ENCODE measurements around the gene ATG3. TPM values are rescaled to one million over a fixed set of nuclear protein-coding genes. Genes with fewer than 3 reads are reported as not detected.

The ATG3 gene
- polyA plus RNA-seq, 1 donor (not counting 4 experiments of a cell fraction or from before 2014, with no cell fraction given), result 61.3 TPM

DNA sequence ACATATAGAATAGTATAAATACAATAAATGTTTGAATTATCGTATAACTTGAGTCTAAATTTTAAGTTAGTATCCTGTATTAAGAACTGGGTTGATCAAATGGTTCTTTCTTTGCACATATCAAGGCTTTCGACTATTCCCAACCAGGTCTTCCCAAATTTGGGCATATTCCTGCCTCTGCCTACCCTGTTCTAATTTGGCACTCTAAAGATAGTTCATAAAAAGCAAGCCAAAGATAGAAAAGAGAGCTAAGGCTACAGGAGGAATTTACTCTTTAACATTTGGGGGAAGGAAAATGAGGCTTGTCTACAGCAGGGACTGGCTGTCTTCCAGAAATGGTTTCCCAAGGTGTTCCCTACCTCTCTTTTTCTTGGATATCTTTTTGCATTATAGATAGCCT lies 36.2 kb upstream of the ATG3 start:
- dilution Hi-C loops (cut with MboI; ENCODE audit: extremely low pct_ligation_motif_present, low sequenced_read_pairs), result no loop called here
- DNase-seq (ENCODE audit: low read depth, low spot score) (no peak), FAIRE-seq (no peak)
- H3K27me3 ChIP-seq (ENCODE audit: control insufficient read depth, extremely low read depth, insufficient read depth, low read length), result no peaks in the 10 kb centered on the region
- H3K4me1 ChIP-seq (ENCODE audit: control insufficient read depth, extremely low read depth, insufficient read depth, low read length), result no peaks in the 10 kb centered on the region
- no peaks in the 10 kb centered on the region for H4K20me1 ChIP-seq (ENCODE audit: control insufficient read depth, extremely low read depth, insufficient read depth, low read length)
- no peak overlapping the region for H3K4me3 ChIP-seq (ENCODE audit: control insufficient read depth in 2 of 3, extremely low read depth in 1 of 3, insufficient read depth in 2 of 3, low read depth in 1 of 3, low read length in 3 of 3)
- H3K4me2 ChIP-seq (ENCODE audit: control insufficient read depth, extremely low read depth, insufficient read depth, low read depth, low read length), result no peak overlapping the region
- no peaks in the 10 kb centered on the region for H3K9me1 ChIP-seq (ENCODE audit: control insufficient read depth, extremely low read depth, insufficient read depth, low read length)
- H2AFZ ChIP-seq (ENCODE audit: control insufficient read depth, low read length), result no peak overlapping the region
- H3K36me3 ChIP-seq (ENCODE audit: control insufficient read depth in 2 of 2, extremely low read depth in 1 of 2, insufficient read depth in 2 of 2, low read length in 2 of 2), result no peaks in the 10 kb centered on the region
- no peak overlapping the region for H3K9ac ChIP-seq (ENCODE audit: control insufficient read depth, extremely low read depth, insufficient read depth, low read length)
- TF ChIP-seq EZH2 (IDR thresholded peaks at IDR 0.05; ENCODE audit: low read length), result no peak
- TF ChIP-seq, protein P1, sequence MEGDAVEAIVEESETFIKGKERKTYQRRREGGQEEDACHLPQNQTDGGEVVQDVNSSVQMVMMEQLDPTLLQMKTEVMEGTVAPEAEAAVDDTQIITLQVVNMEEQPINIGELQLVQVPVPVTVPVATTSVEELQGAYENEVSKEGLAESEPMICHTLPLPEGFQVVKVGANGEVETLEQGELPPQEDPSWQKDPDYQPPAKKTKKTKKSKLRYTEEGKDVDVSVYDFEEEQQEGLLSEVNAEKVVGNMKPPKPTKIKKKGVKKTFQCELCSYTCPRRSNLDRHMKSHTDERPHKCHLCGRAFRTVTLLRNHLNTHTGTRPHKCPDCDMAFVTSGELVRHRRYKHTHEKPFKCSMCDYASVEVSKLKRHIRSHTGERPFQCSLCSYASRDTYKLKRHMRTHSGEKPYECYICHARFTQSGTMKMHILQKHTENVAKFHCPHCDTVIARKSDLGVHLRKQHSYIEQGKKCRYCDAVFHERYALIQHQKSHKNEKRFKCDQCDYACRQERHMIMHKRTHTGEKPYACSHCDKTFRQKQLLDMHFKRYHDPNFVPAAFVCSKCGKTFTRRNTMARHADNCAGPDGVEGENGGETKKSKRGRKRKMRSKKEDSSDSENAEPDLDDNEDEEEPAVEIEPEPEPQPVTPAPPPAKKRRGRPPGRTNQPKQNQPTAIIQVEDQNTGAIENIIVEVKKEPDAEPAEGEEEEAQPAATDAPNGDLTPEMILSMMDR (optimal IDR thresholded peaks at IDR 0.05 in 1 of 3, IDR thresholded peaks at IDR 0.05 in 1 of 3, conservative IDR thresholded peaks at IDR 0.05 in 1 of 3; ENCODE audit: extremely low read depth in 1 of 3, insufficient read depth in 2 of 3, low read length in 3 of 3), result no peak
- H3K79me2 ChIP-seq (ENCODE audit: control insufficient read depth, insufficient read depth, low read length), result no peaks in the 10 kb centered on the region
- H3K27ac ChIP-seq (ENCODE audit: control insufficient read depth, insufficient read depth, low read length), result no peak overlapping the region
- H3K9me3 ChIP-seq (ENCODE audit: control insufficient read depth, low read depth, low read length), result no peaks in the 10 kb centered on the region

GRCh38 chr3:112594856-112595255 lies 33.1 kb upstream of the ATG3 start:
- H3K9me3 ChIP-seq (ENCODE audit: control insufficient read depth, low read depth, low read length), result no peaks in the 10 kb centered on the region
- no peak overlapping the region for H3K4me3 ChIP-seq (ENCODE audit: control insufficient read depth in 2 of 3, extremely low read depth in 1 of 3, insufficient read depth in 2 of 3, low read depth in 1 of 3, low read length in 3 of 3)
- H3K27ac ChIP-seq (ENCODE audit: control insufficient read depth, insufficient read depth, low read length), result no peak overlapping the region
- TF ChIP-seq, protein P1 (optimal IDR thresholded peaks at IDR 0.05 in 1 of 3, IDR thresholded peaks at IDR 0.05 in 1 of 3, conservative IDR thresholded peaks at IDR 0.05 in 1 of 3; ENCODE audit: extremely low read depth in 1 of 3, insufficient read depth in 2 of 3, low read length in 3 of 3), result no peak
- no peak for TF ChIP-seq EZH2 (IDR thresholded peaks at IDR 0.05; ENCODE audit: low read length)
- no peaks in the 10 kb centered on the region for H3K27me3 ChIP-seq (ENCODE audit: control insufficient read depth, extremely low read depth, insufficient read depth, low read length)
- FAIRE-seq (peak; percentile 57), DNase-seq (ENCODE audit: low read depth, low spot score) (no peak)
- no peaks in the 10 kb centered on the region for H4K20me1 ChIP-seq (ENCODE audit: control insufficient read depth, extremely low read depth, insufficient read depth, low read length)
- H3K9me1 ChIP-seq (ENCODE audit: control insufficient read depth, extremely low read depth, insufficient read depth, low read length), result no peaks in the 10 kb centered on the region
- H3K79me2 ChIP-seq (ENCODE audit: control insufficient read depth, insufficient read depth, low read length), result no peaks in the 10 kb centered on the region
- H3K9ac ChIP-seq (ENCODE audit: control insufficient read depth, extremely low read depth, insufficient read depth, low read length), result no peak overlapping the region
- H3K4me1 ChIP-seq (ENCODE audit: control insufficient read depth, extremely low read depth, insufficient read depth, low read length), result no peaks in the 10 kb centered on the region
- H3K4me2 ChIP-seq (ENCODE audit: control insufficient read depth, extremely low read depth, insufficient read depth, low read depth, low read length), result no peak overlapping the region
- dilution Hi-C loops (cut with MboI; ENCODE audit: extremely low pct_ligation_motif_present, low sequenced_read_pairs), result no loop called here
- no peak overlapping the region for H2AFZ ChIP-seq (ENCODE audit: control insufficient read depth, low read length)
- no peaks in the 10 kb centered on the region for H3K36me3 ChIP-seq (ENCODE audit: control insufficient read depth in 2 of 2, extremely low read depth in 1 of 2, insufficient read depth in 2 of 2, low read length in 2 of 2)
